Stimulated activated CD4-positive, alpha-beta T cell treated with anti-CD3 and anti-CD28 coated beads, Interleukin-1b, Interleukin-23, amount 100 ng/mL, for 24 hours (primary cell): ENCODE results near the gene EIF3K.
A peak's percentile ranks its signal among the peaks of the same experiment; 100 is the strongest.

Experiments
- DNase-seq, 4 experiments: peaks; one replicate each; pipeline ENCODE4 v3.0.0-alpha.2; 2020; ENCODE audit warnings: low read depth in 4 of 4, low spot score in 1 of 4

The EIF3K gene

GRCh38 chr19:38648769-38649304 is 29.8 kb downstream of the EIF3K start:
- no peak for DNase-seq

GRCh38 chr19:38649305-38650171 is 30.6 kb downstream of the EIF3K start:
- no peak for DNase-seq

- DNase-seq, result no peak
These were observed 31.3 kb downstream of the EIF3K start for GRCh38 chr19:38650172-38650775.

DNA sequence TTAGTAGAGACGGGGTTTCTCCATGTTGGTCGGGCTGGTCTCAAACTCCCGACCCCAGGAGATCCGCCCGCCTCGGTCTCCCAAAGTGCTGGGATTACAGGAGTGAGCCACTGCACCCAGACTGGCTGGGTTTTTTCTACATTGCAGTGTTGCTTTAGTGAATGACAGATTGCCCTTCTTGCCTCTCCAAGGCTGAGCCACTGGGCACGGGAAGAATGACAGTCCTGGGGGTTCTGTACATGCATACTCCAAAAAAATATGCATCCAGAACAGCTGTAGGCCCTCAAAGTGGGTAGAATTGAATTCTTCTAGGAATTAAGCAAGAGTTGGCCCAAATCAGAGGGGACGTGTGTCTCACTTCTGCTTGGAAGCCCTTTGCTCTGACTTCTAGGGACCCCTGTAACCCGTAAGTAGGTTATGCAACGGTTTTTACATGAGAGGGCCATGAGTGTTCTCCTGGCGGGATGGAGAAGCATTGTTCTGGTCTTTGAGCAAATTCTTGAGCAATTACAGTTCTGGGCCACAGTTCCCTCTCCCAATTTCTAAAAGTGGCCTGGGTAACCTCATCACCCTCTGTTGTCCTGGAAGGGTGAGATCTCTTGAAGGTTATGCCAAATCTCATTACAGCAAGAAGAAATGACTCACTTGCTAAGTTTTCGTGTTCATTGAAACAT is 32.1 kb downstream of the EIF3K start:
- no peak for DNase-seq

- no peak for DNase-seq
These were observed 34.1 kb downstream of the EIF3K start for GRCh38 chr19:38653028-38653571.

DNA sequence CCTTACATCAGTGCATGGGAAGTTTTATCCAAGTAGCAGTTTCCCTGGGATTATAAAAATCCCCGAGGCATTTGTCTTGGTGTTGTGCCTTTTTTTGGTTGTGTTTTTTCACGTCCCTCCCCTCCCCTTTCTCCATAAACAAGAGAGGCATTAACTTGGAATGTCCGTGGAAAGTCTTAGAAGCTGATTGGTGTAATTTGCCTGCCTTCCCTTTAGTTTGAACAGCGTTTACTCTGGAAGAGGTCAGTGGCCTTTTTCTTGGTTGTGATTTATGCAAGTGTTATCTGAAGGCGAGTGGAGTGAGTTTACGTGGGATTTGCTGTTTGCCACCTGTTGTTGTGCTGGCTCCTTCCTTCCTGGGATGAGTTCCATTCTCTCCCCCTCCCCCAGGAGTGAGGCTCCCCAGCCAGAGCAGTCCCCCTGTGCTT is 35.7 kb downstream of the EIF3K start:
- DNase-seq, result no peak

DNA sequence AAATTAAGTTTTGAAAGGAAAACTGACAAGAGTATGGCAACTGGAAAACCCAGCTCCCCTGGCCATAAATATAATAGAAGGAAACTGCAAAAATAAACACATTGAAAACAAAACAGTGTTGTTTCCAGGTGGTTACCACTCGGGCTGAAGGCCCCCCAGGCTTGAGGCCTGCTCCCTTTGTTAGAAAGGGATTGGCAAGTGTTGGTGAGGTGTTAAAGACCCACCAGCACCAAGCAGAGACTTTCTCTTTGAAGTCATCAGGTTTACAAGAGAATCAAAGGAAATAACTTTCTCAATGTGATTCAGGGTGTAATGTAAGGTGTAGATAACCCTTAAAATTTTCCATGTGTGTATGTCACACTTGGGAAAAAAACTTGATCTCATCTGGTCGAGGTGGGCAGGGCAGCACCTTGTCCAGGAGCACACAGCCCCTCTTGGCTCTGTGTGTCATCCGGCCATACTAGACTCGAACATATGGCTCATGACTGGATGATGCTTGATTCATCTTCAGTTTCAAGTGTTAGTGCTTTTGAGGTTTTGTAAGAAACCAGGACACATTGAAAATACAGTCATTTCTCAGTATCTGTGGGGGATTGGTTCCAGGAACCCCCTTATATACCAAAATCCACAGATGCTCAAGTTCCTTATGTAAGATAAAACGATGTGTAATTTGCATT is 36.3 kb downstream of the EIF3K start:
- DNase-seq, result peak in 1 of 4 experiments; percentile 34

DNA sequence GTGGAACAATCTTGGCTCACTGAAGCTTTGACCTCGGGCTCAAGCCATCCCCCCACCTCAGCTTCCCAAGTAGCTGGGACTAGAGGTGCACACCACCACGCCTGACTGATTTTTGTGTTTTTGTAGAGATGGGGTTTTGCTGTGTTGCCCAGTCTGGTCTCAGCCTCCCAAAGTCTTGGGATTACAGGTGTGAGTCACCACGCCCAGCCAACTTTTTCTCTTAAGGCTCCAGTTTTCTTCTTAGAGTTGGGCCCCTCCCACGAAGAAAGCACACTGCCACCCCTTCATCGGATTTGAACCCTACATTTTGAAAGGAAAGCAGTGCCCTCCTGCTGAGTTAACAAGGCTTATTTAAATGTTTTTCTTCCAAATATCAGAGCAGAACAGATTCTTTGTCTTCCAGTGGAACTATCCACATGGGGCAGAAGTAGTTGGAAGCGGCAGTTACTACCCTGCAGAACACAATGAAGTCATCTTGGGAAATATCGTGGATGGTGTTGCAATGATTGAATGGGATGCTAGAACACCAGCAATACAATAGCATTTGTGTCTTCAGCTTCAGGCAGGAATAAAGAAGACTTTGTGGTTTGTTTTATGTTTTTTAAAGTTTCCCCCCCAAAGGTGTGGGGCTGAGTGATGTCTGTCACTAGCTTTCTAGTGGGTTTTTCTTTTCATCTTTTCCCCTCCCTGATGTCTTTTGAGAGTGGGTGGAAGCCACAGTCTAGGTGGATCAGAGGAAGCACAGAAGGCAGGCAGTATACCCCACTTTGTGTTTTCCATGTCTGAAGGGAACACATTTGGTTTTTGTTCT is 37.4 kb downstream of the EIF3K start:
- DNase-seq, result peak in 1 of 4 experiments; percentile 26

DNA sequence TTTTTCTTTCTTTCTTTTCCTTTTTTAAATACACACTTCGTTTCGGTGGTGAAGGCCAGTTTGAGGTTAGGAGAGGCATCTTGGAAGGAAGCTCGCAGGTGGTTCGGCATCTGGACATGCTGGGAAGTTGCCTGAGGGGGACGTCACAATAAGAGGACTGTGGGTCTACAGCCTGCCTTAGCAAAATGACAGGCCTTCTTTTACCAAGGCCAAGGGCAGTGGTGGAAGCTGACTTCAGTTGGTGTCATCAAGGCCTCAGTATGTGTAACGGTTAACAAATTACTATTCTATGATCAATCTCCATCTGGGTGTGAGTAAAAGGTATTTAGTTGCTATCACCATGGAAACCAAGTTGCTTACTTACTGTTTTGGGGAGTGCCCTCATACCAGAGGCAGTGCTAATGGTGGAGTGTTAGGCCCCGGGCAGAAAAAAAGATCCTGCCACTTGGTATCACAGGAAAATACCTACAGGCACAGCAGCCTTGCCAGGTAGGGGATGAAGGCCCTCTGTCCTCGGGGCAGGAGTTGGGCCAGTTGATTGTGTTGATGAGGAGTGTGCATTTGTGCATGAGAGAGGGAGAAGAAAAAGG is 38.7 kb downstream of the EIF3K start:
- DNase-seq, result no peak

GRCh38 chr19:38658462-38659306 is 39.7 kb downstream of the EIF3K start:
- DNase-seq, result no peak

DNA sequence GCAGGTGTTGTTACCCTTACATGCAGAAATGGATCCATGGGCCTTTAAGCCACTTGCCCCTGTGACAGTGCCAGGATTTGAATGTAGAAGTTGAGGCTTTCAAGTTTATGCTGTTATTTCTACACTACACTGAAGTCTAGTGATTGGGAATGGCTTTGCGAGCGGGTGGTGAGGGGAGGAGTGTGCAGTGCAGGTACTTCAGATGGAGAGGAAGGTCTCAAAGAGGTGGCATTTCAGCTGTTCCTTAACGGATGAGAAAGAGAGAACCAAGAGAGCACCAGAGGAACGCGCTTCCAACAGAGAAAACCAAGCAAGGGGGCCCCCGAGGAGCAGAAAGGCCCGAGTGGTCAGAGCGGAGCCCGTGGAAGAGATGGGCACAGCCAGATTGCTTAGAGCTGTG is 41.7 kb downstream of the EIF3K start:
- no peak for DNase-seq

DNA sequence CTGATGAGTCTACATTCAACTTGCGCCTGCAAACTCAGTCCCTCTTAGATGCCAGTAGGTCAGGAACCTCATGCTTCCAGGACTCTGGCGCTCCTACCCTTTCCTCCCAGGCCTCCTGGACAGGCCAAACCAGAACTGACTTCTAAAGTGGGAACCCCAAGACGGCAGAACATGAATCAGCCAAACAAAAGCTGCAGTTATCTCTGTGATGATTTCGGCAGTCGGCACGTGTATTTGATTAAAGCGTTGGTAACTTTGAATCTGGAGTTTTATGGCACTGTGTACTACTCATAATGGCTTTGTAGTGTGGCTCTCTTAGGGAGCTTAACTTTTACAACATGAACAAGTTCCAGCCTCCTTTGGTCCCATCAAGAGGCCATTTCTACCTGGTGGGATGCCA is 42.1 kb downstream of the EIF3K start:
- no peak for DNase-seq

DNA sequence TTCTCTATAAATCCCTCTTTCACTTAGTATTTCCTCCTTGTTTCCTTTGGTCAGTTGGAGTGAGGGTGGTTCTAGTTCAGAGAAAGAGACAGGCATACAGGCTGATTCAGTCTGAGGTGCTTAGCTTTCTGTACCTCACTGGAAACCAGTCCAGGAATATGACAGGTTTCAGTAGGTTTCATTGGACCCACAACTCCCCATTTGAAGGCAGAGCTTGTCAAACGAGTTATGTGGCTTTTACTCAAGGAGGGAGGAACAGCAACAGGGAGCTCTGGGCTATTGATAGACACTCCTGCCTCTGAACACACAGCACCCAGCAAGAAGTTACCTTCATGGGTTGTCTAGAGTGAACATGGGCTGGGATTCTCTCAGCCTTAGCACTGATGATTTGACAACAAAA is 43.0 kb downstream of the EIF3K start:
- DNase-seq, result no peak

GRCh38 chr19:38662537-38663155 is 43.7 kb downstream of the EIF3K start:
- DNase-seq, result no peak

DNA sequence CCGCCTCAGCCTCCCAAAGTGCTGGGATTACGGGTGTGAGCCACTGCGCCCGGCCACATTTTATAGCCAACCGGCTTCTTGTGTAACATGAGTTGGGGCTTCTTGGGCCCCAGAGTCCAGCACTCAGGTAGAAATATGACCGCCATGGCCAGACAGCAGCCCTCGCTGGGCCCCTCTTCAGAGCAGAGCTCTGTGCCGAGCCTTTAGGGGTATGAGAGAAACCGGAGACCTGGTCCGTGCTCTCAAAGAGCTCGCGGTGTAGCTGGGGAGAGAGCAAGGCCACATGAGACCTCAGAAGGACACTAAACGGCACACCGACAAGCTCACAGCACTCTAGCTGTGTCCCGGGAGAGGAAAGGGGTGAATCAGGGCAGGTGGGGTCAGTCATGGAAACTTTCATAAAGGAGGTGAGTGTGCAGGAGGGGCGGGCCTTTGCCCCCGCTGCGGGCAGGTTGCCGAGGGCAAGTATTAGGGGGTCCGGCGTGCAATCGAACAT is 44.2 kb downstream of the EIF3K start:
- no peak for DNase-seq

- no peak for DNase-seq
These were observed 45.0 kb downstream of the EIF3K start for GRCh38 chr19:38663957-38664502.

- DNase-seq, result no peak
These were observed 45.7 kb downstream of the EIF3K start for GRCh38 chr19:38664503-38665211.
